GM19467 (cell line): ENCODE measurements around the gene DDX50.
"Not testable (repeated sequence)": the region's sequence is repeated elsewhere in the genome, so short reads cannot be mapped to it uniquely, and the experiment has no call there.

Experiments used
- ATAC-seq: cut with Tn5 transposase; IDR thresholded peaks from one replicate; pipeline ENCODE4 v1.9.1; 2021; ENCODE audit warnings: mild to moderate bottlenecking, moderate library complexity; ENCODE audit not compliant: unreplicated experiment

Gene DDX50

GRCh38 chr10:68899186-68899745 lies 1.8 kb upstream of the DDX50 start:
- no peak for ATAC-seq

DNA sequence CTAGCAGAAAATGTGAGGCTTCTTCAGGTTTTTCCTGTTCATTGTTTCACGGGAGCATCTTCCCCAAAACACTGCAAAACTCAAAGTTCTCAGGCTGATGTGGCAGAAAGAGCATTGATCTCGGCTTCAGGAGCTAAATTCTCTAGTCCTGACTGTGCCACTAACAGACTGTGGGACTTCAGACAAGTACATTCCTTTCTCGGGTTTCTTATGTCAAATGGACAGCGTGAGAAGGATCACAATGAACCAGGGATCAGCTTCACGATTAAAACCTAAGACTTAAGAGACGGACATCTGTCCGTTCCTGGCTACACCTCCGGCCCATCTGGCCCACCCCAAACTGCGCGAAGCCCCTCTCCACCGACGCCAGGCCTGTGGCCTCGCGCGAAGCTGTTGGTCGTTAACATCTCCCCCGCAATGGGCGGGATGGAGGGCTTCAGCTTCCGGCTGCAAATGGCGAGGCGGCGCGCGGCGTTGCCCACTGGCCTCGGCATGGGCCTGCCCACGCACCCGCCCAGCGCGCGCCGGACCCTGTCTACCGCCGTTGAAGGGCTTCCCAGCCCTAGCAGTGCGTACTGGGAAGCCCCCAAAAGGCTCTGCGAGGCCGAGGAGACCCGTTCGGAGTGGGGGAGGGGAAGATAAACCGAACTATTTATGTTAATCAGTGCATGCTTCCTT lies 549 bp upstream of the DDX50 start:
- no peak for ATAC-seq

DNA sequence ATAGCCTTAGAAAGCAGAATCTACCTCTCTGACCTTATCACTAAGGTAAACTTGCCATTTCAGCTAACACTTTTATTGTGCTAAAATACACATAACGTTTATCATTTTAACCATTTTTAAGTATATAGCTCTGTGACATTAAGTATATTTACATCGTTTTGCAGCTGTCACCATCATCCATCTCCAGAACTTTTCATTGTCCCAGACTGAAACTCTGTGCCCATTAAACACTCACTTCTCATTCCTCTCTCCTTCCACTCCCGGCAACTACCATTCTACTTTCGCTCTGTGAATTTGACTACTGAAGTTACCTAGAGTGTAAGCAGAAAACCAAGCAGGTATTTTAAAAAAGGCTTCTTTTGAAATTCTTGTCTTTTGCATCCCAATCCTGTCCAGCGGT lies 1.3 kb downstream of the DDX50 start:
- no peak for ATAC-seq

- no peak for ATAC-seq
Measured at GRCh38 chr10:68924593-68924992, 23.5 kb downstream of the DDX50 start.

DNA sequence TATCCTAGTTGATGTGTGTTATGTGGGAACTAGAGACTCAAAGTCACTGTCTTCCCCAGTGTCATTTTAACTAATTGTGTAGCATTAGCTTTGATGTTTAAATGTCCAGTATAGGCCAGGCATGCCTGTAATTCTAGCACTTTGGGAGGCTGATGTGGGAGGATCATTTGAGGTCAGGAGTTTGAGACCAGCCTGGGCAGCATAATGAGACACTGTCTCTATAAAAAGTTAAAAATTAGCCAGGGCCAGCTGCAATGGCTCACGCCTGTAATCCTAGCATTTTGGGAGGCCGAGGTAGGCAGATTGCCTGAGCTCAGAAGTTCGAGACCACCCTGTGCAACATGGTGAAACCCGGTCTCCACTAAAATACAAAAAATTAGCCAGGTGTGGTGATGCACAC lies 24.4 kb downstream of the DDX50 start:
- ATAC-seq: no peak

DNA sequence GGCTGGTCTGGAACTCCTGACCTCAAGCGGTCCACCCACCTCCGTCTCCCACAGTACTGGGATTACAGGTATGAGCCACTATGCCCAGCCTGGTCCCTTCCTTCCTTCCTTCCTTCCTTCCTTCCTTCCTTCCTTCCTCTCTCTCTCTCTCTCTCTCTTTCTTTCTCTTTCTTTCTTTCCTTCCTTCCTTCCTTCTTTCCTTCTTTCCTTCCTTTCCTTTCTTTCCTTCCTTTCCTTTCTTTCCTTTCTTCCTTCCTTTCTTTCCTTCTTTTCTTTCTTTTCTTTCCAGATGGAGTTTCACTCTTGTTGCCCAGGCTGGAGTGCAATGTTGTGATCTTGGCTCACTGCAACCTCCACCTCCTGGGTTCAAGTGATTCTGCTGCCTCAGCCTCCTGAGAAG lies 28.0 kb downstream of the DDX50 start:
- ATAC-seq: not testable (repeated sequence)

DNA sequence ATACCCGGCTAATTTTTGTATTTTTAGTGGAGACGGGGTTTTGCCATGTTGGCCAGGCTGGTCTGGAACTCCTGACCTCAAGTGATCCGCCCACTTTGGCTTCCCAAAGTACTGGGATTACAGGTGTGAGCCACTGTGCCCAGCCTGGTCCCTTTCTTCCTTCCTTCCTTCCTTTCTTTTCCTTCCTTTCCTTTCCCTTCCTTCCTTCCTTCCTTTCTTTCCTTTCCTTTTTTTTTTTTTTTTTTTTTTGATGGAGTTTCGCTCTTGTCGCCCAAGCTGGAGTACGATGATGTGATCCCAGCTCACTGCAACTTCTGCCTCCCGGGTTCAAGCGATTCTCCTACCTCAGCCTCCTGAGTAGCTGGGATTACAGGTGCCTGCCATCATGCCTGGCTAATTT lies 28.8 kb downstream of the DDX50 start:
- not testable (repeated sequence) for ATAC-seq

GRCh38 chr10:68932860-68933259 lies 31.7 kb downstream of the DDX50 start:
- not testable (repeated sequence) for ATAC-seq

- ATAC-seq: no peak
Measured at GRCh38 chr10:68934994-68935393, 33.9 kb downstream of the DDX50 start.

DNA sequence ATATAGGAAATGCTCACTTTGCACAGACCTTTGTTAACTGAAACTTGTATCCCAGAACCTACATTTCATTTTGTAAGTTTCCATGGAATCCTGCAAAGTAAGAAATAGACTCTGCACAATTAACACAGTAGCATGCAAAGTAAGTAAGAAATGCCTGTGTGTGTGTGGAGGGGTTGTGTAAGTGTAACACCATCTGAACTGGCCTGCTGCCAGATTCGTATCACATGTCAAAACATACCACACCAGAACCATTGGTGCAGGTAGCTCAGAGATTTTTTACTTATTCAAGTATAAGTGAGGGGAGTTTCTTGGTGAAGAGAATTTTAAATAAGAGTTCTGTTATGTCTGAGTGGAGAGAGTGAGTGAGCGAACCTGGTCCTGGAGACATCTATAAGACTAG lies 37.0 kb downstream of the DDX50 start:
- no peak for ATAC-seq

DNA sequence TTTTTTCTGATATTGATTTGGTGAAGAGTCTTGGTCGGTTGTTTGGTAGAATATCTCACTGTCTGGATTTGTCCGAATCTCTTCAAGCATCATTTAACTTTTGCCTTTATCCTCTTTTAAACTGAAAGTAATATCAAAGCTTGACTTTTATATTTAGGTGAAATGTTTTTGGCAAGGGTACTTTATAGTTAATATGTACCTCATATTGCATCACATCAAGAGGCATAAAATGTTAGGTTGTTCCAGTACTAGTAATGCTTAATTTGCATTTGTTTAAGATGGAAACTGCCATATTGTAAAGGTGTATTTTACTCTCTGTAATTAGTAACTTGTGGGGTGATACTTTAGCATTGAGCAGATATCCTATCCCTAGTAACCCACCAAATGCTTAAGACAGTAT lies 37.8 kb downstream of the DDX50 start:
- ATAC-seq: no peak

DNA sequence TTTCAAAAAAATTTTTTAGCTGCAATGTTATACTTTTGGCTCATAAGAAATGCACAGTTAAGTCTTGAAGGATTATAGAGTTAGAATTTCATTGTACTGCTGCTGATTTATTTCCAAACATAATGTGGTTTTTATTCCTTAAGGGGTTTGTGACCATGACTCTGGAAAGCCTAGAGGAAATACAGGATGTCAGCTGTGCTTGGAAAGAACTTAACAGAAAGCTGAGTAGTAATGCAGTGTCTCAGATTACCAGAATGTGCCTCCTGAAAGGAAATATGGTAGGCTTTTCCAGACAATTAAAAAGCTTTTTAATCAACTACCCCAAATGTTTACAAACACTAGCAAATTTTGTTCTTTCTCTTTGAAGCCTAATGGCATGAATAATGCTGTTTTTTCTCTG lies 39.8 kb downstream of the DDX50 start:
- not testable (repeated sequence) for ATAC-seq

- no peak for ATAC-seq
Measured at GRCh38 chr10:68950598-68950997, 49.5 kb downstream of the DDX50 start.

- ATAC-seq: no peak
Measured at GRCh38 chr10:68954904-68955303, 53.8 kb downstream of the DDX50 start.

GRCh38 chr10:68955355-68955831 lies 54.3 kb downstream of the DDX50 start:
- ATAC-seq: no peak

GRCh38 chr10:68955832-68956532 lies 54.9 kb downstream of the DDX50 start, which contains the start of gene DDX21:
TSS of gene DDX21 (plus strand) at chr10:68956170. CDS start at chr10:68956226, 56 bp downstream.
- ATAC-seq: peak; percentile 88

GRCh38 chr10:68957284-68957615 lies 56.1 kb downstream of the DDX50 start:
- no peak for ATAC-seq

DNA sequence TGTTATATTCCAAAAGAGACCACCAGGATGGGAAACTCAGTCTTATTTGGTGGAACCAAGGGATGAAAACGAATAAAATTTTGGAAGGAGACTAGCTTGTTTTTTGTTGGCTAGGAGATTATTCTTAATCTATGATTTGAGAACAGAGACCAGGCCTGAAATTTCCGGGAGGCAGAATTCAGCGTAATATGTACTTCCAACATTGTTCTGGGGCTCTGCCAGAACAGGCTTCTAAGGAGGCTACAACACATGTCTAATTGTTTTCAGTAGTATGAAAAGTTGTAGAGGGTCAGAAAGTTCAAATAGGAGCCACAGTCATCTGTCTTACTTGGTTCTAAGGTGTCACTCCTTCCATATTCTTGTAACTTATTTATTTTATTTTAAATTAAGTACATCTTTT lies 56.5 kb downstream of the DDX50 start:
- no peak for ATAC-seq

- no peak for ATAC-seq
Measured at GRCh38 chr10:68959695-68960527, 58.8 kb downstream of the DDX50 start.

- ATAC-seq: no peak
Measured at GRCh38 chr10:68963151-68963550, 62.0 kb downstream of the DDX50 start.

DNA sequence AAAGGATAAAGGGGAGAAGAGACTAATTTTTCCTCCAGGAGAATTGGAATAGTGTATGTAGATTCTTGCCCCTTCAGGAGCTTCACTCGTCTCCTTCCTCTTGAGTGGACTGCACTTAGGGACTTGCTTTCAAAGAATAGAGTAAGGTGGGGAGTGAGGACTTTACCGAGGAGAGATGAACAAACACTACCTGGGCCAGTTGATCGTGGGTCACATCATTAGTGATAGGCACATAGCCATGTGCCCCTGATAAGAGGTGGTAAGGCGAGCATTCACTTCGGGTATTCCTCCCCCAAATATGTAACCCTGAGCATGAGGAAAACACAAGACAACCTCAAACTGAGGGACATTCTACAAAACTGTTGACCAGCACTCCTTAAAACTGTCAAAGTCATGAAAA lies 72.9 kb downstream of the DDX50 start:
- ATAC-seq: no peak
